HCT116 (cell line): ENCODE data around the gene VAMP2. TPM values are rescaled to one million over a fixed set of nuclear protein-coding genes. Genes with fewer than 3 reads are reported as not detected.

Experiments
- ATAC-seq: fragments of 200-7000 bp; cut with Tn5 transposase; 2 replicates; pipeline ENCODE4 v1.9.1; 2020; ENCODE audit warnings: mild to moderate bottlenecking, moderate library complexity
- BruUV-seq: library from RNA; stranded (reverse); fragments of 400-500 nt; replicated peaks from 2 replicates; lab custom pipeline; 2021; lab: Mats Ljungman, UMichigan
- CTCF ChIA-PET: fragments of 300-600 bp; sonication (Branson Sonifier 250); formaldehyde crosslinking; loops from one replicate; lab custom pipeline; 2021; ENCODE audit warnings: antibody characterized with exemption; lab: Charles Lee
- POLR2A ChIA-PET: fragments of 300-600, 350-600 bp; sonication (Branson Sonifier 250); formaldehyde crosslinking; loops from one replicate; lab custom pipeline; 2021; ENCODE audit warnings: antibody characterized with exemption; lab: Charles Lee
- RAD21 ChIA-PET, 2 experiments: fragments of 300-600 bp; sonication (Branson Sonifier 250); formaldehyde crosslinking; loops; one replicate each; lab custom pipeline; 2023; ENCODE audit warnings: low total read pairs in 2 of 2; ENCODE audit not compliant: uncharacterized antibody in 2 of 2, unreplicated experiment in 2 of 2, low non-redundant PET in 1 of 2; lab: Charles Lee
- DNase-seq: peaks from one replicate; pipeline ENCODE4 v3.0.0-alpha.2; 2010; ENCODE audit warnings: low read depth, low spot score
- H2AFZ ChIP-seq: fragments of 200-600 bp; shearing (Covaris generic), sonication (generic); 2 replicates; pipeline ENCODE4 v1.6.1; 2017; ENCODE audit warnings: low read depth, mixed run types, mixed read lengths, antibody characterized with exemption, low read length; ENCODE audit not compliant: poor library complexity, severe bottlenecking
- H3K27ac ChIP-seq: 2 replicates; pipeline ENCODE4 v1.5.1; 2012; ENCODE audit warnings: low read depth, low read length
- H3K27me3 ChIP-seq: fragments of 200-600 bp; sonication (generic); 2 replicates; pipeline ENCODE4 v1.6.1; 2016; ENCODE audit warnings: mixed run types, low read length, mixed read lengths; ENCODE audit not compliant: insufficient read depth
- H3K36me3 ChIP-seq, 2 experiments: fragments of 200-500 bp in 1 of 2; fragments of 200-600 bp in 1 of 2; sonication (Bioruptor generic) in 1 of 2; sonication (generic) in 1 of 2; 2 replicates each; pipeline versions ENCODE4 v1.5.1 to v1.6.1; 2014 to 2016; ENCODE audit warnings: low read length in 2 of 2, inconsistent platforms in 1 of 2, mixed read lengths in 1 of 2, mixed run types in 1 of 2; ENCODE audit not compliant: insufficient read depth in 2 of 2, control insufficient read depth in 1 of 2
- H3K4me1 ChIP-seq, 2 experiments: fragments of 200-600 bp in 1 of 2; sonication (generic) in 1 of 2; 2 replicates each; pipeline versions ENCODE4 v1.5.1 to v1.6.1; 2012 to 2017; ENCODE audit warnings: low read length in 2 of 2, inconsistent platforms in 1 of 2, mild to moderate bottlenecking in 1 of 2, mixed read lengths in 1 of 2, mixed run types in 1 of 2, moderate library complexity in 1 of 2; ENCODE audit not compliant: insufficient read depth in 2 of 2, control insufficient read depth in 1 of 2
- H3K4me2 ChIP-seq: fragments of 200-600 bp; sonication (generic); 2 replicates; pipeline ENCODE4 v1.6.1; 2017; ENCODE audit warnings: mixed run types, low read length, mixed read lengths
- H3K4me3 ChIP-seq, 2 experiments: fragments of 200-600 bp in 1 of 2; sonication (generic) in 1 of 2; replicated peaks in 1 of 2; 2 replicates each; pipeline ENCODE4 v1.5.1; 2011 to 2016; ENCODE audit warnings: low read length in 2 of 2, control low read depth in 1 of 2, low read depth in 1 of 2, mild to moderate bottlenecking in 1 of 2, mixed read lengths in 1 of 2, mixed run types in 1 of 2
- H3K79me2 ChIP-seq: fragments of 200-600 bp; sonication (generic); 2 replicates; pipeline ENCODE4 v1.6.1; 2017; ENCODE audit warnings: mild to moderate bottlenecking, mixed run types, low read length, moderate library complexity, mixed read lengths; ENCODE audit not compliant: insufficient read depth
- H3K9ac ChIP-seq: fragments of 200-600 bp; sonication (generic); 2 replicates; pipeline ENCODE4 v1.6.1; 2016; ENCODE audit warnings: low read length, mixed read lengths
- H3K9me2 ChIP-seq: fragments of 200-600 bp; sonication (generic), shearing (Covaris generic); 2 replicates; pipeline ENCODE4 v1.6.1; 2017; ENCODE audit warnings: mixed run types, mild to moderate bottlenecking, moderate library complexity; ENCODE audit not compliant: insufficient read depth
- H3K9me3 ChIP-seq, 2 experiments: fragments of 200-500 bp in 1 of 2; fragments of 200-600 bp in 1 of 2; sonication (Bioruptor generic) in 1 of 2; sonication (generic) in 1 of 2; 2 replicates each; pipeline ENCODE4 v1.6.1; 2014 to 2017; ENCODE audit warnings: low read length in 2 of 2, mixed read lengths in 2 of 2, inconsistent platforms in 1 of 2, low read depth in 1 of 2, mild to moderate bottlenecking in 1 of 2, mixed run types in 1 of 2, moderate library complexity in 1 of 2; ENCODE audit not compliant: control insufficient read depth in 1 of 2, insufficient read depth in 1 of 2
- H4K20me1 ChIP-seq: fragments of 200-600 bp; sonication (generic), shearing (Covaris generic); 2 replicates; pipeline ENCODE4 v1.6.1; 2017; ENCODE audit warnings: mixed run types, mild to moderate bottlenecking, moderate library complexity; ENCODE audit not compliant: insufficient read depth
- ATF3 ChIP-seq: IDR thresholded peaks from 2 replicates; pipeline ENCODE4 v1.6.1; 2012
- CEBPB ChIP-seq: IDR thresholded peaks from 2 replicates; pipeline ENCODE4 v1.6.1; 2012; ENCODE audit warnings: low read depth
- EZH2 ChIP-seq: fragments of 200-600 bp; sonication (generic); IDR thresholded peaks from 2 replicates; pipeline ENCODE4 v1.6.1; 2017; ENCODE audit warnings: antibody characterized with exemption, mixed run types
- EZH2phosphoT487 ChIP-seq: fragments of 200-600 bp; IDR thresholded peaks from 2 replicates; pipeline ENCODE4 v1.6.1; 2018; ENCODE audit warnings: antibody characterized with exemption, borderline replicate concordance
- FOSL1 ChIP-seq: IDR thresholded peaks from 2 replicates; pipeline ENCODE4 v1.6.1; 2012; ENCODE audit warnings: low read depth
- JUND ChIP-seq: IDR thresholded peaks from 2 replicates; pipeline ENCODE4 v1.6.1; 2012
- MAX ChIP-seq: IDR thresholded peaks from 2 replicates; pipeline ENCODE4 v1.6.1; 2012
- POLR2A ChIP-seq: IDR thresholded peaks from 2 replicates; pipeline ENCODE4 v1.7.0; 2011; ENCODE audit warnings: borderline replicate concordance; ENCODE audit not compliant: insufficient read depth, insufficient read length; ENCODE audit errors: extremely low read depth
- POLR2AphosphoS5 ChIP-seq: IDR thresholded peaks from 2 replicates; pipeline ENCODE4 v1.6.1; 2011; ENCODE audit warnings: mild to moderate bottlenecking, low read depth, low read length, moderate library complexity
- RAD21 ChIP-seq: IDR thresholded peaks from 2 replicates; pipeline ENCODE4 v1.6.1; 2012; ENCODE audit warnings: low read depth, mild to moderate bottlenecking
- TCF7L2 ChIP-seq: IDR thresholded peaks from 2 replicates; pipeline ENCODE4 v1.7.0; 2011; ENCODE audit warnings: borderline replicate concordance, inconsistent platforms; ENCODE audit not compliant: insufficient read depth, insufficient read length; ENCODE audit errors: extremely low read depth
- YY1 ChIP-seq: IDR thresholded peaks from 2 replicates; pipeline ENCODE4 v1.6.1; 2011; ENCODE audit warnings: low read length, low read depth, moderate library complexity, mild to moderate bottlenecking; ENCODE audit not compliant: insufficient replicate concordance; ENCODE audit errors: extremely low read depth
- intact Hi-C: fragments of 100-400 bp; cut with micrococcal nuclease; formaldehyde crosslinking; loops from 2 replicates; pipeline ENCODE4 v1.10.0; 2022
- total RNA-seq: library from RNA; stranded (reverse); gene quantifications from one replicate; pipeline ENCODE4 v1.2.1, GENCODE V29; 2021; ENCODE audit not compliant: unreplicated experiment

VAMP2 gene
- total RNA-seq, 1 experiment from 2014 or later: 35.9 TPM

GRCh38 chr17:8190506-8190905 lies 27.8 kb upstream of the VAMP2 start:
- ChIA-PET POLR2A (interaction anchor here (0.6 to 6.9 kb wide), 13 partner anchors 16 to 104 kb away, joined by 3 to 63 read pairs (median 4); partner anchors contain the start of genes AURKB, CTC1 and SLC25A35), CTCF (interaction anchor here (1.0 to 1.9 kb wide), 3 partner anchors 31 to 110 kb away, joined by 3 to 6 read pairs (median 4); no protein-coding TSS in a partner anchor)
- no peak for ATAC-seq
- H3K9ac ChIP-seq: peak overlapping the region; percentile 54
- H3K4me3 ChIP-seq: peak overlapping the region; percentile 75 to 83
- no peak overlapping the region for H2AFZ ChIP-seq
- H4K20me1 ChIP-seq: no peaks in the 10 kb centered on the region
- TF ChIP-seq RAD21: no peak
- TF ChIP-seq POLR2AphosphoS5: no peak
- no peak for TF ChIP-seq MAX
- no peak for TF ChIP-seq YY1
- no peak for TF ChIP-seq TCF7L2
- TF ChIP-seq ATF3: no peak
- no peak for TF ChIP-seq FOSL1
- TF ChIP-seq CEBPB: no peak
- no peak for TF ChIP-seq JUND
- no peak for TF ChIP-seq EZH2
- no peak for TF ChIP-seq POLR2A
- TF ChIP-seq EZH2phosphoT487: no peak
- TF ChIP-seq, all 23 proteins: peak for 0
- RAD21 ChIA-PET: interaction anchor here in 1 of 2 experiments (0.9 kb wide), 1 partner anchor 32 kb away, joined by 6 read pairs; no protein-coding TSS in a partner anchor
- peaks cover 30 to 60% of the 10 kb centered on the region in 2 experiments for H3K4me1 ChIP-seq
- no peaks in the 10 kb centered on the region for H3K9me2 ChIP-seq
- H3K79me2 ChIP-seq: peaks cover 14% of the 10 kb centered on the region; the same call in 1 of the 2 replicates
- DNase-seq: no peak
- no peaks in the 10 kb centered on the region for H3K27me3 ChIP-seq
- H3K9me3 ChIP-seq: no peaks in the 10 kb centered on the region
- H3K4me2 ChIP-seq: peak overlapping the region; percentile 94
- H3K27ac ChIP-seq: peak overlapping the region; percentile 48
- H3K36me3 ChIP-seq: no peaks in the 10 kb centered on the region
- BruUV-seq: no TSS peak
- intact Hi-C loops: no loop called here
